A549 (cell line): Measurements from ENCODE around the gene CTBP2. TPM values are rescaled to one million over a fixed set of nuclear protein-coding genes. Genes with fewer than 3 reads are reported as not detected.
A peak's percentile ranks its signal among the peaks of the same experiment; 100 is the strongest.

ENCODE experiments used
- ATAC-seq, 2 experiments: fragments of 200-7000 bp in 1 of 2; fragments of >200 bp in 1 of 2; cut with Nextera tagmentation in 1 of 2; cut with Tn5 transposase in 1 of 2; 3 replicates each; pipeline versions ENCODE4 v1.8.0 to v1.9.1; 2018 to 2020; ENCODE audit warnings: mild to moderate bottlenecking in 1 of 2, moderate library complexity in 1 of 2
- CTCF ChIA-PET: fragments of 300-600 bp; sonication (Branson Sonifier 250); formaldehyde crosslinking; extraction: SDS; loops from one replicate; lab custom pipeline; 2021; ENCODE audit warnings: antibody characterized with exemption, inconsistent platforms; lab: Yijun Ruan, JAX
- POLR2A ChIA-PET: fragments of 350-600 bp; formaldehyde crosslinking; extraction: SDS; loops from one replicate; lab custom pipeline; 2021; ENCODE audit warnings: antibody characterized with exemption, inconsistent platforms; lab: Yijun Ruan, JAX
- DNase-seq, 2 experiments: peaks; one replicate each; pipeline versions ENCODE4 v3.0.0 to v3.0.0-alpha.2; 2011 to 2016; ENCODE audit warnings: low read depth in 1 of 2, low spot score in 1 of 2
- FAIRE-seq: peaks from 2 replicates; lab custom pipeline; 2011; peaks lifted over from hg19 to GRCh38; lab: Jason Lieb, UNC
- H3K27ac ChIP-seq, 2 experiments: fragments of >200 bp; sonication (Bioruptor Twin); formaldehyde crosslinking; 3 replicates each; pipeline ENCODE4 v1.5.1; 2016 to 2017
- H3K4me1 ChIP-seq: fragments of >200 bp; sonication (Bioruptor Twin); formaldehyde crosslinking; 3 replicates; pipeline ENCODE4 v1.6.1; 2016
- H3K4me2 ChIP-seq: fragments of >200 bp; sonication (Bioruptor Twin); formaldehyde crosslinking; 3 replicates; pipeline ENCODE4 v1.6.1; 2016
- H3K4me3 ChIP-seq: fragments of >200 bp; sonication (Bioruptor Twin); formaldehyde crosslinking; 3 replicates; pipeline ENCODE4 v1.5.1; 2016
- H3K9me3 ChIP-seq: fragments of >200 bp; sonication (Bioruptor Twin); formaldehyde crosslinking; 3 replicates; pipeline ENCODE4 v1.6.1; 2016
- BCL3 ChIP-seq: fragments of >200 bp; sonication (Bioruptor Twin); formaldehyde crosslinking; IDR thresholded peaks from 3 replicates; pipeline ENCODE4 v1.6.1; 2016
- CBX8 ChIP-seq: fragments of 200-600 bp; sonication (generic); IDR thresholded peaks from 2 replicates; pipeline ENCODE4 v1.6.1; 2016
- CHD2 ChIP-seq: fragments of 150-350 bp; IDR thresholded peaks from 2 replicates; pipeline ENCODE4 v1.6.1; 2014; ENCODE audit warnings: low read length; ENCODE audit not compliant: partially characterized antibody
- EHF ChIP-seq: fragments of 250-450 bp; sonication (Bioruptor Pico); IDR thresholded peaks from 2 replicates; pipeline ENCODE4 v1.5.0; 2020; ENCODE audit warnings: mild to moderate bottlenecking
- EP300 ChIP-seq, 2 experiments: fragments of >200 bp; sonication (Bioruptor Twin); formaldehyde crosslinking; IDR thresholded peaks; 2 replicates in 1 of 2; 3 replicates in 1 of 2; pipeline ENCODE4 v1.6.1; 2016 to 2017
- FOSB ChIP-seq: fragments of 250-450 bp; sonication (Bioruptor Pico); IDR thresholded peaks from 2 replicates; pipeline ENCODE4 v1.5.0; 2020; ENCODE audit warnings: mild to moderate bottlenecking, moderate library complexity
- GATA3 ChIP-seq: IDR thresholded peaks from 2 replicates; pipeline ENCODE4 v1.6.1; 2012; ENCODE audit warnings: borderline replicate concordance
- HDAC2 ChIP-seq: fragments of 200-600 bp; sonication (generic); IDR thresholded peaks from 2 replicates; pipeline ENCODE4 v1.6.1; 2016
- HEYL ChIP-seq: fragments of 250-450 bp; sonication (Bioruptor Pico); IDR thresholded peaks from 2 replicates; pipeline ENCODE4 v1.8.0; 2021; ENCODE audit warnings: mild to moderate bottlenecking, moderate library complexity
- JUNB ChIP-seq: fragments of >200 bp; sonication (Bioruptor Twin); formaldehyde crosslinking; IDR thresholded peaks from 2 replicates; pipeline ENCODE4 v1.6.1; 2016
- MAZ ChIP-seq: fragments of 150-350 bp; IDR thresholded peaks from 2 replicates; pipeline ENCODE4 v1.6.1; 2014; ENCODE audit warnings: antibody characterized with exemption, low read depth, low read length, borderline replicate concordance
- MYC ChIP-seq: IDR thresholded peaks from 2 replicates; pipeline ENCODE4 v1.6.1; 2012; ENCODE audit warnings: mild to moderate bottlenecking, inconsistent platforms, low read length, improper control_type of control experiment, borderline replicate concordance
- NFE2L2 ChIP-seq: fragments of 150-350 bp; conservative IDR thresholded peaks from 2 replicates; pipeline ENCODE4 v1.6.1; 2014; ENCODE audit warnings: low read length
- POLR2AphosphoS2 ChIP-seq: conservative IDR thresholded peaks from 2 replicates; pipeline ENCODE4 v1.6.1; 2012; ENCODE audit warnings: low read length, improper control_type of control experiment, inconsistent platforms
- RFX5 ChIP-seq: fragments of 450-650 bp; IDR thresholded peaks from 2 replicates; pipeline ENCODE4 v1.7.1; 2014; ENCODE audit warnings: antibody characterized with exemption, mild to moderate bottlenecking, moderate library complexity
- RNF2 ChIP-seq: fragments of 200-600 bp; sonication (generic); IDR thresholded peaks from 2 replicates; pipeline ENCODE4 v1.6.1; 2016; ENCODE audit warnings: low read depth, mild to moderate bottlenecking, antibody characterized with exemption, moderate library complexity, borderline replicate concordance
- SREBF2 ChIP-seq: fragments of 450-650 bp; IDR thresholded peaks from 2 replicates; pipeline ENCODE4 v1.6.1; 2014; ENCODE audit warnings: mild to moderate bottlenecking, moderate library complexity
- TP53 ChIP-seq: fragments of 250-450 bp; sonication (Bioruptor Pico); IDR thresholded peaks from 2 replicates; pipeline ENCODE4 v1.5.0; 2021; ENCODE audit warnings: mild to moderate bottlenecking, moderate library complexity
- ZSCAN20 ChIP-seq: fragments of 250-450 bp; sonication (Bioruptor Pico); IDR thresholded peaks from 2 replicates; pipeline ENCODE4 v1.8.0; 2022; ENCODE audit warnings: mild to moderate bottlenecking, moderate library complexity
- WGBS: methylation state at CpG from one replicate; pipeline ENCODE4 v1.1.6; 2017; ENCODE audit errors: missing lambda C conversion rate; 5-methylcytosine and 5-hydroxymethylcytosine counted together
- polyA plus RNA-seq, 4 experiments: library from polyadenylated mRNA; depleted of rRNA in 3 of 4; stranded (reverse); fragments of >200 nt; fragmentation: RNase III in 1 of 4; extraction: RNeasy Plus Mini Kit Qiagen cat#74134 plus additional on column Dnase treatment in 1 of 4; gene quantifications; 2 replicates in 3 of 4; 3 replicates in 1 of 4; pipeline ENCODE4 v1.2.3, GENCODE V29; 2011 to 2017
- TF ChIP-seq, protein P1 (sequence below): fragments of 150-350 bp; IDR thresholded peaks from 2 replicates; pipeline ENCODE4 v1.6.1; 2014; ENCODE audit warnings: low read depth, mild to moderate bottlenecking, low read length
- TF ChIP-seq, protein P2 (sequence below): fragments of 200-600 bp; sonication (generic); IDR thresholded peaks from 2 replicates; pipeline ENCODE4 v1.6.1; 2016; ENCODE audit warnings: antibody characterized with exemption, mild to moderate bottlenecking, moderate library complexity

The CTBP2 gene
- polyA plus RNA-seq, 2 of the 4 experiments (the other 2 are of a cell fraction), result 74.9 to 78.9 TPM

- no peak for TF ChIP-seq RNF2
- TF ChIP-seq POLR2AphosphoS2, result no peak
- TF ChIP-seq GATA3, result no peak
- TF ChIP-seq TP53 (CRISPR knock-in tag), result no peak
- TF ChIP-seq EP300 (IDR thresholded peaks at IDR 0.05), result no peak
- TF ChIP-seq HDAC2, result no peak
- no peak for TF ChIP-seq MYC
- TF ChIP-seq, all 56 proteins: peak for 0
Observed at GRCh38 chr10:125062914-125063230, 97.5 kb downstream of the CTBP2 start (continued).

GRCh38 chr10:125062227-125062913 is 98.0 kb downstream of the CTBP2 start:
- FAIRE-seq (no peak), ATAC-seq (no peak)
- WGBS, result 94% methylated on average over 18 of the region's 18 CpGs
- TF ChIP-seq HEYL (CRISPR knock-in tag) (no peak), CBX8 (no peak), RFX5 (no peak), SREBF2 (no peak), BCL3 (no peak), EHF (CRISPR knock-in tag) (no peak), FOSB (no peak), MAZ (no peak), ZSCAN20 (CRISPR knock-in tag) (no peak)
- TF ChIP-seq, protein P1, sequence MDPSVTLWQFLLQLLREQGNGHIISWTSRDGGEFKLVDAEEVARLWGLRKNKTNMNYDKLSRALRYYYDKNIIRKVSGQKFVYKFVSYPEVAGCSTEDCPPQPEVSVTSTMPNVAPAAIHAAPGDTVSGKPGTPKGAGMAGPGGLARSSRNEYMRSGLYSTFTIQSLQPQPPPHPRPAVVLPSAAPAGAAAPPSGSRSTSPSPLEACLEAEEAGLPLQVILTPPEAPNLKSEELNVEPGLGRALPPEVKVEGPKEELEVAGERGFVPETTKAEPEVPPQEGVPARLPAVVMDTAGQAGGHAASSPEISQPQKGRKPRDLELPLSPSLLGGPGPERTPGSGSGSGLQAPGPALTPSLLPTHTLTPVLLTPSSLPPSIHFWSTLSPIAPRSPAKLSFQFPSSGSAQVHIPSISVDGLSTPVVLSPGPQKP, result no peak
- TF ChIP-seq, all 56 proteins: peak for 0
- Histone ChIP-seq H3K4me3 (no peak overlapping the region), H3K27ac (no peak overlapping the region), H3K9me3 (no peaks in the 10 kb centered on the region), H3K4me2 (no peak overlapping the region), H3K4me1 (peaks cover 20% of the 10 kb centered on the region)
- CTCF ChIA-PET, result interaction anchor here (0.7 to 8.3 kb wide), 13 partner anchors 12 to 89 kb away, joined by 3 to 105 read pairs (median 6); no protein-coding TSS in a partner anchor
- POLR2A ChIA-PET, result no interaction called here
- no peak for DNase-seq

DNA sequence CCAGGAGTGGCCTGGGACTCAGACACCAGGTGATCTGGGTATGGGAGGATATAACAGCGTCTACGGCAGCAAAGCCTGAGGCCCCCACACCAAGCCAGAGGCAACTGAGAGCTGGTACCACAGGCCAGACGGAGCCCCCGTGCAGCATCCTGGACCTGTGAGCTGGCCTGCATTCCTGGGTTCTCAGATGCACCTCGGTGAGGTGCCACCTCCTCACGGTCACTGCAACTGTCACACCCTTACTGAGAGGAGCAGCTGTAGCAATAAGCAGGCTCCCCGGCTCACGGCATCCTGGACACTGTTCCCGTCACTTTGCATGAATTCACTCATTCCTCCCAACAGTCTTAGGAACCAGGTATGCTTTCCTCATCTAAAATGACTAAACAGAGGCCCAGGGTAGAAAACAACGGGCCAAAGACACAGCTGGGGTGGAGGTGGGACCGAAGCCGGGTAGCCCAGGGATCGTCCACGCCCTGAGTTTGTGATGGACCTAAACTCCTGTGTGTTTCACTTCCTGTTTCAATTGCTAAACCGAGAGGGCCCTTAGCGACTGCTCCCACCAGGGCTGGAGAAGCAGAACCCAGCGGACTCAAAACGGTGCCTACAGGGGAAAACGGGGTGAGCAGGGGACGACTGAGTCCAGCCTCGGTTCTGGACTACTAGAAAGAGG is 98.7 kb downstream of the CTBP2 start:
- FAIRE-seq, result no peak
- H3K4me1 ChIP-seq, result peaks cover 25% of the 10 kb centered on the region
- TF ChIP-seq, protein P2, sequence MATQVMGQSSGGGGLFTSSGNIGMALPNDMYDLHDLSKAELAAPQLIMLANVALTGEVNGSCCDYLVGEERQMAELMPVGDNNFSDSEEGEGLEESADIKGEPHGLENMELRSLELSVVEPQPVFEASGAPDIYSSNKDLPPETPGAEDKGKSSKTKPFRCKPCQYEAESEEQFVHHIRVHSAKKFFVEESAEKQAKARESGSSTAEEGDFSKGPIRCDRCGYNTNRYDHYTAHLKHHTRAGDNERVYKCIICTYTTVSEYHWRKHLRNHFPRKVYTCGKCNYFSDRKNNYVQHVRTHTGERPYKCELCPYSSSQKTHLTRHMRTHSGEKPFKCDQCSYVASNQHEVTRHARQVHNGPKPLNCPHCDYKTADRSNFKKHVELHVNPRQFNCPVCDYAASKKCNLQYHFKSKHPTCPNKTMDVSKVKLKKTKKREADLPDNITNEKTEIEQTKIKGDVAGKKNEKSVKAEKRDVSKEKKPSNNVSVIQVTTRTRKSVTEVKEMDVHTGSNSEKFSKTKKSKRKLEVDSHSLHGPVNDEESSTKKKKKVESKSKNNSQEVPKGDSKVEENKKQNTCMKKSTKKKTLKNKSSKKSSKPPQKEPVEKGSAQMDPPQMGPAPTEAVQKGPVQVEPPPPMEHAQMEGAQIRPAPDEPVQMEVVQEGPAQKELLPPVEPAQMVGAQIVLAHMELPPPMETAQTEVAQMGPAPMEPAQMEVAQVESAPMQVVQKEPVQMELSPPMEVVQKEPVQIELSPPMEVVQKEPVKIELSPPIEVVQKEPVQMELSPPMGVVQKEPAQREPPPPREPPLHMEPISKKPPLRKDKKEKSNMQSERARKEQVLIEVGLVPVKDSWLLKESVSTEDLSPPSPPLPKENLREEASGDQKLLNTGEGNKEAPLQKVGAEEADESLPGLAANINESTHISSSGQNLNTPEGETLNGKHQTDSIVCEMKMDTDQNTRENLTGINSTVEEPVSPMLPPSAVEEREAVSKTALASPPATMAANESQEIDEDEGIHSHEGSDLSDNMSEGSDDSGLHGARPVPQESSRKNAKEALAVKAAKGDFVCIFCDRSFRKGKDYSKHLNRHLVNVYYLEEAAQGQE, result no peak
- TF ChIP-seq CHD2, result no peak
- no peak for TF ChIP-seq NFE2L2
- TF ChIP-seq HDAC2, result no peak
- no peak for TF ChIP-seq JUNB
- TF ChIP-seq, all 56 proteins: peak for 0
- H3K4me2 ChIP-seq, result peak overlapping the region; percentile 29
- 83% methylated on average over 21 of the region's 21 CpGs for WGBS
- no peaks in the 10 kb centered on the region for H3K9me3 ChIP-seq
- DNase-seq (no peak), ATAC-seq (peak in 1 of 2 experiments; percentile 39; a peak in 4 of 6 replicates)
- POLR2A ChIA-PET, result no interaction called here
- no peak overlapping the region for H3K4me3 ChIP-seq
- CTCF ChIA-PET, result interaction anchor here (0.7 to 8.3 kb wide), 29 partner anchors 8 to 355 kb away, joined by 3 to 105 read pairs (median 4); no protein-coding TSS in a partner anchor
- peak overlapping the region; percentile 26 to 73; a peak in 4 of 6 replicates for H3K27ac ChIP-seq
